T-helper 2 cell (primary cell): Measurements from ENCODE around the gene PTPRN2.
"Not testable (repeated sequence)": the region's sequence is repeated elsewhere in the genome, so short reads cannot be mapped to it uniquely, and the experiment has no call there.

Experiments
- DNase-seq, 5 experiments: peaks; one replicate each; pipeline versions ENCODE4 v3.0.0 to v3.0.0-alpha.2; 2012 to 2022

Gene PTPRN2

DNA sequence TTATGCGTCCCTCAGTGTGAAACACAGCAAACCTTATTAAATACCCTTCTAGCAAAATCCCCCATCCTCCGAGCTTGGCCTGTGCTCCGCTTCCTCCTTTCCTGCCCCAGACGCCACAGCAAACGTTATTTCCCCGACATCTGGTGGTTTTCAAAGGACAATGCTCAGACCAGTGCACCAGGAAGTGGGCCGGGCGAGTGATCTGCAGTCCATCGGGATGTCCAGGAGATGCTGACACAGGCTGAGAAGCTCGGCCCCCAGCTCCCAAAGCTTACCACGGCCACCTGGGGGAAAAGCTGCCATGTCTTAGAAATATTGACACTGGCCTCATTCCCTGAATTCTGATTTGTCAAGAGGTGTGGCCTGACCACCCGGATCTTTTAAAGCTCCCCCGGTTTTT, 129.5 kb downstream of the PTPRN2 start:
- no peak for DNase-seq

- not testable (repeated sequence) for DNase-seq
Measured at GRCh38 chr7:158457586-158457985, 130.0 kb downstream of the PTPRN2 start.

DNA sequence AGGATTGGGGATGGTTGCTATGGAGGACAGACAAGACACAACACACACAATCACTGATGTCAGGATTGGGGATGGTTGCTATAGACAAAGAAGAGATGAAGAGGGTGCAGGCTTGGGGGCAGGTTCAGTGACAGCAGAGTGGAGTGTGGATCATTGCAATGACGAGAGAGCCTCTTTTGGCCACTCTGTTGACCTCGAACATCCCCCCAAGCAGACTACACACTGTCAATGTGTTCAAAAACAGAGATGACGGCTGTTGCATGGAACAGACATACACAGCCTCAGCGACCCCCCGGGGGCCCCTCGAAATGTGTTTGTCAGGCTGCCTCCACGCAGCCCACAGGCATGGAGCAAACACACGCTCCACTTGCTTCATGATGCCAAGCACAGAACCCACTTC, 133.0 kb downstream of the PTPRN2 start:
- DNase-seq, result no peak

- DNase-seq, result no peak
Measured at GRCh38 chr7:158453663-158454062, 134.0 kb downstream of the PTPRN2 start.

- no peak for DNase-seq
Measured at GRCh38 chr7:158452331-158452730, 135.3 kb downstream of the PTPRN2 start.

- DNase-seq, result no peak
Measured at GRCh38 chr7:158450476-158451124, 137.0 kb downstream of the PTPRN2 start.

- DNase-seq, result no peak
Measured at GRCh38 chr7:158449942-158450341, 137.7 kb downstream of the PTPRN2 start.

- no peak for DNase-seq
Measured at GRCh38 chr7:158449266-158449665, 138.4 kb downstream of the PTPRN2 start.

DNA sequence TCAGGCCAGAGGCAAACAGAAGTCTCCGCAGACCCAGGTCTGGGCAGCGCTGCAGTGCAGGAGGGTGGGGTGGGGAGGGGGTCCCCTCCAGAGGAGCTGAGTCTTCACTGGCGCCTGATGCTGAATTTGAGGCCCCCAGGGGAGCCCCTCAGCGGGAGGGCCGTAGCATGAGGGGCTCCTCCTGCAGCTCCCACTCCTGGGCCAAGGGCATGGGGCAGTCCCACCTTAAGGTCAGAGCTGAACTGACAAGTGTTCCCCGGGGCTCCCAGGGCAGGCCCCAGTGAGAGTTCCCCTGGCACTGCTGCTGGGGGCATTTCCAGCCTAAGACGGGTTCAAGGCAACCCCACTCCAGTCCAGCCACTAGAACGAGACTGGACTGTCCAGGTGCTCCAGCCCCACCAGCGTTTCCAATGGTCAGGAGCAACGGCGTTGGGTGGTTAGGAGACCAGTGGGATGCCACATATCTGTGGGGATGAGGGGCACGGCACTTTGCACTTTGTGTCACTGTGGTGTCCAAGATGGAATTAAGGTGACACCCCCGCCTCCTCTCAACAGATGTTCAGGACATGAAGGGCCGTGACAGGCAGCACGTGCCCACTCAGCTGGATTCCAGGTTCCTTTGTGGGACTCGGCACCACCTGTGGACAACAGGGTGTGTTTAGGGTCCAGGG, 139.1 kb downstream of the PTPRN2 start:
- DNase-seq, result no peak

DNA sequence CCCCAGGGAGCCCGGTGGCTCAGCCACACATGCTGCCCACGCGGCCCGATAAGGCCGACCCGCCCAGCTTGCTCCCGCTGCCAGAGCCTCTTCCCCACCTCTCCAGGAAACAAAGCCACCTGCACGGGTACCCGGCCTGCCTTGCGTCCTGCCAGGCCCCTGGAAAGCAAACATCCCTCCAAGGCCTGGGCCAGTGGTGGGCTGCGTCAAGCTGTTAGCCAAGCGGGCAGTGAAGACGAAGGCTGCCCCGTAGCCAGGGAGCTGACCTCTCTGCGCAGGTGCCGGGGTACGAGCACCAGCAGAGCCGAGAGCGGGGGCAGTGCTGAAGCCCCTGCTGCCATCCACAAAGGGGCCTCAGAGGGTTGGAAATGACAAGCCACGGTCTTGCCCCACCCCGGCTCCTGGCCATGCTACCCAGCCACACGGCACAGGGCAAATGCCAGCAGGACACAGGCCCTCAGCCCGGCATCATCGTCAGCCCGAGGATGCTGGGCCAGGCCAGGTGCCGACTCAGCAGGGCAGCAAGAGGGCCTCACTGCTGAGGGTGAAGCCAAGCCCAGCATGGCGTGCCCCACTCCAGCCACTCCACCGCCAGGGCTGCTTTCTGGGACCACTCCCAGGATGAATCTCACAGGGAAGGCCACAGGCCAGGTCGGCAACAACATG, 140.0 kb downstream of the PTPRN2 start:
- DNase-seq, result no peak

- no peak for DNase-seq
Measured at GRCh38 chr7:158447151-158447505, 140.5 kb downstream of the PTPRN2 start.

DNA sequence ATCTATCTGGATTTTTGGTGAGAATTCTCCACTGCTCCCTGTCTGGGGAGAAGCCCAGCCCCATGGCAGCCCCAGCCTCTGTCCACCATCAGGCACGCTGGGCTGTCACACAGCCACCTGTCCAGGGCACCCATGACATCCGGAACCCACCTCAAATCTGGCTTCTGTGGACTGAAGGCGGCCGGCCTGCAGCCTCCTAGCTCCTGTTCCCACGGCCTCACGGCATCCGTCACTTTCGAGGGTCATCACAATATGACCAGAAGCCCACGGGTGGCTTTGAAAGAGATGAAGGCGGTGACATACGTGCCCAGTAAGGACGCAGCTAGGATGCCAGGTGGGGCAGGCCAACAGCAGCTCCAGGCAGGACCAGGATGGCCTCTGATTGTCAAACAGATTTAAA, 140.9 kb downstream of the PTPRN2 start:
- DNase-seq, result no peak

- DNase-seq, result no peak
Measured at GRCh38 chr7:158446281-158446680, 141.3 kb downstream of the PTPRN2 start.

DNA sequence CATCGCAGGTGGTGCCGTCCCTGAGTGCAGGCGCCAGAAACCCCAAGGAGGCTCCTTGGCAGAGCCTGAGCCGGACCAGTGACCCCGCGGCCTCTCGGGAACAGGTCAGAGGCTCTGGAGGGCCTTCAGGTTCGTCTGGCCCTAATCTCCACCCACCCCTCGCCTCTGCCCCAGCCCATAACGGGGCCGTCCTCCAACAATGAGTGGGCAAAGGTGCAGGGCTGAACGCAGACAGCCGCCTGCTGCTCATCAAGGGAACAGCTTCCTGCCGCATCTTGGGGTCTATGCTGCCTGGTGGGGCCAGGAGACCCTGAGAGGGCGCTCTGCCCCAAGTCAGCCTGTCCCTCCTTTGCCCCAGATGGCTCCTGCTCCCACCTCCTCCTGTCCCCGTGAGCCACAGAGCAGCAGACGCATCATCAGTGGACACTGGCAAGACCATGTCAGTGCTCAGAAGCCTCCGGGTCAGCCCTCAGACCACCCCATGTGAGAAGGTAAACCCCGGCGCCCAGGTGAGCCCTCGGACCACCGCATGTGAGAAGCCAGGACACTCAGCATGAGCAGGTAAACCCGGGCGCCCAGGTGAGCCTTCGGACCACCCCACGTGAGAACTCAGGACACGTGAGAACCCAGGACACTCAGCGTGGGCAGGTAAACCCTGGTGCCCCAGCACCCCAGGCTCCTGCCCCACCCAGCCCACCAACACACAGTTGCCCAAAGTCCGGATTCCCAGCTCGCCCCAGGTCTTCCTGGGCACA, 142.0 kb downstream of the PTPRN2 start:
- DNase-seq, result no peak

DNA sequence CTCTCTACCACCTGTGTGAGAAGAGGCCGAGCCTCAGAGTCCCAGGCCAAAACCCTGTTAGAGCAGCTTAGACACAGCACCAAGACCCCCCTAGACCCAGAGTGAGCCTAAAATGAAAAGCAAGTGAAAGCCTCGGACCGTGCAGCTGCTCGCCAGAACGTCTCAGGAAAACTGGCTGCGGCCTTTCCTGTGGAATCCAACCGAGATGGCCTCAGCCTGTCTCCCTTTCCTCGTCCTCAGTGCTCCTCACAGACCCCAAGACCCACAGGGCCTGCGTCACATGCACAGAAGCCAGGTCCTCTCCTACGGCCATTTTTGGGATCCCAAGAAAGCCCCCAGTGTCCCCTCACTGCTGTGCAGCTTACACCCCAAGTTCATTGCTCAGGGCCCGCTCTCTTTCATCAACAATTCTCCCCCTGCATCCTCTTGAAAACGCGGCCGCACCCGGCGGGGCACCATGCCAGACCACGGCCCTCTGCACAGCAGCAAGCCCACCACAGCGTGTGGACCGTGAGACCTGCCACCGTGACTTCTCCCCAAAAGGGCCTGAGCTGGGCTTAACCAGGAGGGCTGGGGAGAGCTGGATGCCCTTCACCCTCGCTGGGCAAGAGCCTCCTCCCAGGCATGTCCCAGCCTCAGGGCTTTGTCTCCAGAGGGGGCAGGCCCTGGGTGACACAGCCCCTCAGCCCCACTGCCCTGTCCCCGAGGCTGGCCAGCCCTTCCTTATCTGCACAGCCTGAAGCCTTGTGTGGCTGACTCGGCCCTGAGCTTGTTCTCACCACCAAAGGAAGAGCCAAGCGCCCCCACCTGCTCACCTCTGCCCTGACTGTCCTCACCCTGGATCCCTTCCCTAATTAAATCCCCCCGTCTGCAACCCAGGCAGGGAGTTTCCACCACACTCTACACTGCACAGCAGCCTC, 142.9 kb downstream of the PTPRN2 start:
- DNase-seq, result no peak

DNA sequence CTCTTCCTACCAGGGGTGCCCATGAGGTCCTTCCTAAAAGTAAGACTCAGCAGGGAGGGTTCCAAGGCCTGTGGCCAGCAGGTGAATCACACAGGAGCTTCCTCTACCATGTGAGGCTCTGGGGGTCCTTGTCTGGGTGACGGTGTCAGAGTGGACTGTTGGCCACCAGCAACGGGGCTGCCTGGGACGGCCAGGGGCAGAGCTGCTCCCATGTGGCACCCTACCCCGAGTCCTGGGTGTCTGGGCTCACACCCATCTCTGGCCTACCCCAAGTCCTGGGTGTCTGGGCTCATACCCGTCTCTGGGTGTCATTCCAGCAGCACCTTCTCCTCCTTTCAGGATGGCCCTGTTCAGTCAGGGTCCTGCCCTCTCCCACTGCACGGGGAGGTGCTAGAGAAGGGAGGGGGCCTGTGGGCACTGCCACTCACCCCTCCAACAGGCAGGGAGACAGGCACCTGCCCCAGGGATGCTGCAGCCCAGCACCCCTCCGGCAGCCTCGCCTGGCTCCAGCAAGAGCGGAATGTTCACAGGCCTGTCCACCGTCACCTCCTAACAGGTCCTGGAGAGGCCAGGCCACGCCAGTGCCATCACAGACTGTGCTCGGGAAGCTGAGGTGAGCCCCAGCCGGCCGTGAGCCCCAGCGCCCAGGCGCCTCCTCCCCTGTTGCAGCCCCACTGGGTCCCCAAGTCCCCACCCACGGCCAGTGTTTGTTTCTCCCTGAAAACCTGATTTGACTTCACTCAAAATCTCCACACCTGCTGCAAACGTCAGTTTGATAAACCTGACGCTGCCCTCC, 143.7 kb downstream of the PTPRN2 start:
- DNase-seq, result no peak

DNA sequence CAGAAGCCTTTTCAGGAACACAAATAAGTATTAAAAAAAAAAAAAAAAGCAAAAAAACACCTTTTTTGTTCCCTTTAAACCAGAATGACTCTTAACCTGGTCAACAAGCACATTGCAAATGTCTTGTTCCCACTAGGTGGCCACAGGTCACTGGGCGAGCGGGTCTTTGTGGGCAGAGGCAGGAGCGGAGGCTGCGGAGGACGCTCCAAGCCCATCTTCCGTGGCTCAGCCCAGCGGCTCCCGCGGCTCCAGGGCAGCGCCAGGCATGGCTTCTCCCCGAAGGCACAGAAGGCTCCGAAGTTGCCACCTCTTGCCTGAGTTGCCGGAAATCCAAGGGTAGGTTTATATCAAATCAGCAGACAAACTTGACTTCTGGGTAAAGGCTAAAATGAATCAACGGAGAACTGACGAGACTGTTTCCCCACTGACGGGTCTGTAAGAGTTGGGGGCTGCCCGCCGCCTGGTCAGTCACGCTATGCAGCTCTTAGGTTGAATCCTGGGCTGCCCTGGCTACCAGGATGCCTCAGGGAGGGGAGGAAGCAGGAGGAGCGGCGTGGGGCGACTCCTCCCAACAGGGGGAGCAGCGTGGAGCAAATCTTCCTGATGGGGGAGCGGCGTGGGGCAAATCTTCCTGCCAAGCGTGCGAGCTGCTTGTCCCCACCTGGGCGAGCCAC, 144.5 kb downstream of the PTPRN2 start:
- DNase-seq, result no peak

DNA sequence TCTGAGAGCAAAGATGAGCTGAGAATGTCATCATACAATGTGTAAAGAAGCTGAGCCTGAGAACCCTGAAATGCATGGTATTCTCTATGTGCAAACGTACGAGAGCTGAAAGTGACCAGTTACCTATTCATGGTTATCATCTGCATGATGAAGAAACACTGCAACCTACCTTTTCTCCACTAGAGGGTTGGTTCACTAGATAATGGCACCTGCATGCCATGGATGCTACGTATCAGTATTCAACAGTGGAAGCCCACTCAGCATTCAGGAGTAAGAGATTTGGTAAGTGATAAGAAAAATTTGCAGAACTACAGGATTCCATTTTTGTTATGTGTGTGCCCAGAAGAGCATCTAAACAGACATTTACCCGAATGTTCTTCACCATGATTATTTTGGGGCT, 145.4 kb downstream of the PTPRN2 start:
- no peak for DNase-seq

DNA sequence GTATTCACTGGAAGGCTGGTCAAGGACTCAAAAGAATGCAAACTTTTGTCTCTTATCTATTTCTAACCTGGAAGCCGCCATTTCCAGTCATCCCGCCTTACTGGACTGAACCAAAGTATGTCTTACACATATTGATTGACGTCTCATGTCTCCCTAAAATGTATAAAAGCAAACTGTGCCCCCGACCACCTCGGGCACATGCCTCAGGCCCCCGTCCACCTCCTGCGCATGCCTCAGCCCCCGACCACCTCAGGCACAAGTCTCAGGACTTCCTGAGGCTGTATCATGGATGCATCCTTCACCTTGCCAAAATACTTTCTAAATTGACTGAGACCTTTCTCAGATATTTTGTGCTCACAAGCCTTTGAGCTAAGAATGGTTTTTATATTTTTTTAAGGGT, 148.6 kb downstream of the PTPRN2 start:
- DNase-seq, result no peak

GRCh38 chr7:158432369-158433341, 155.0 kb downstream of the PTPRN2 start:
- no peak for DNase-seq
